HEK293T (cell line): Measurements from ENCODE around the gene RPL10.

Experiments
- CTCF ChIA-PET: fragments of 350-600 bp; formaldehyde crosslinking; extraction: SDS; loops from one replicate; lab custom pipeline; 2021; ENCODE audit warnings: antibody characterized with exemption, inconsistent platforms; lab: Yijun Ruan, JAX
- POLR2A ChIA-PET: fragments of 350-600 bp; formaldehyde crosslinking; extraction: SDS; loops from one replicate; lab custom pipeline; 2020; ENCODE audit warnings: antibody characterized with exemption, inconsistent platforms; lab: Yijun Ruan, JAX
- DNase-seq: peaks from one replicate; pipeline ENCODE4 v3.0.0; 2012; ENCODE audit warnings: mixed read lengths; ENCODE audit errors: extremely low spot score
- ARNT ChIP-seq: fragments of 450-650 bp; IDR thresholded peaks from 2 replicates; pipeline ENCODE4 v1.6.1; 2017; ENCODE audit warnings: mild to moderate bottlenecking
- BHLHE40 ChIP-seq: fragments of 450-650 bp; IDR thresholded peaks from 2 replicates; pipeline ENCODE4 v1.6.1; 2016; ENCODE audit warnings: mild to moderate bottlenecking, moderate library complexity, borderline replicate concordance
- CTBP1 ChIP-seq: fragments of 450-650 bp; IDR thresholded peaks from 2 replicates; pipeline ENCODE4 v1.6.1; 2016; ENCODE audit warnings: borderline replicate concordance
- ELF4 ChIP-seq: fragments of 450-650 bp; IDR thresholded peaks from 2 replicates; pipeline ENCODE4 v1.6.1; 2017; ENCODE audit warnings: antibody characterized with exemption
- FOXA1 ChIP-seq: fragments of 450-650 bp; IDR thresholded peaks from 2 replicates; pipeline ENCODE4 v1.6.1; 2016; ENCODE audit warnings: mild to moderate bottlenecking
- FOXK2 ChIP-seq: fragments of 450-650 bp; IDR thresholded peaks from 2 replicates; pipeline ENCODE4 v1.6.1; 2016; ENCODE audit warnings: mild to moderate bottlenecking
- FOXM1 ChIP-seq: fragments of 450-650 bp; IDR thresholded peaks from 2 replicates; pipeline ENCODE4 v1.6.1; 2017; ENCODE audit warnings: mild to moderate bottlenecking, borderline replicate concordance
- HDGF ChIP-seq: fragments of 450-650 bp; IDR thresholded peaks from 2 replicates; pipeline ENCODE4 v1.6.1; 2017; ENCODE audit warnings: antibody characterized with exemption, borderline replicate concordance
- L3MBTL2 ChIP-seq: fragments of 450-650 bp; conservative IDR thresholded peaks from 2 replicates; pipeline ENCODE4 v1.6.1; 2016; ENCODE audit warnings: mild to moderate bottlenecking
- LEF1 ChIP-seq: fragments of 450-650 bp; IDR thresholded peaks from 2 replicates; pipeline ENCODE4 v1.6.1; 2017; ENCODE audit warnings: mild to moderate bottlenecking, borderline replicate concordance
- NFRKB ChIP-seq: fragments of 450-650 bp; IDR thresholded peaks from 2 replicates; pipeline ENCODE4 v1.6.1; 2016; ENCODE audit warnings: mild to moderate bottlenecking, moderate library complexity
- PKNOX1 ChIP-seq: fragments of 450-650 bp; IDR thresholded peaks from 2 replicates; pipeline ENCODE4 v1.6.1; 2016
- SP1 ChIP-seq: fragments of 450-650 bp; IDR thresholded peaks from 2 replicates; pipeline ENCODE4 v1.6.1; 2017
- SUZ12 ChIP-seq: fragments of 450-650 bp; IDR thresholded peaks from 2 replicates; pipeline ENCODE4 v1.6.1; 2016; ENCODE audit warnings: mild to moderate bottlenecking
- TARDBP ChIP-seq: fragments of 450-650 bp; IDR thresholded peaks from 2 replicates; pipeline ENCODE4 v1.6.1; 2016
- ZNF384 ChIP-seq: fragments of 450-650 bp; IDR thresholded peaks from 2 replicates; pipeline ENCODE4 v1.6.1; 2016

The RPL10 gene

GRCh38 chrX:154355094-154355775, 42.9 kb upstream of the RPL10 start:
- ChIA-PET CTCF (no interaction called here), POLR2A (no interaction called here)
- TF ChIP-seq TARDBP (no peak), SP1 (no peak), ELF4 (no peak), LEF1 (no peak)
- DNase-seq: no peak

GRCh38 chrX:154355776-154356140, 42.4 kb upstream of the RPL10 start:
- no peak for DNase-seq
- TF ChIP-seq L3MBTL2 (no peak), FOXA1 (no peak), ZNF384 (no peak), HDGF (no peak), NFRKB (no peak)
- ChIA-PET CTCF (no interaction called here), POLR2A (no interaction called here)

- TF ChIP-seq CTBP1: no peak
- no peak for TF ChIP-seq BHLHE40
- TF ChIP-seq FOXA1: no peak
- TF ChIP-seq PKNOX1: no peak
- no peak for TF ChIP-seq NFRKB
- TF ChIP-seq ELF4: no peak
- no peak for TF ChIP-seq HDGF
- TF ChIP-seq ZNF384: no peak
- TF ChIP-seq LEF1: no peak
- TF ChIP-seq L3MBTL2: no peak
- TF ChIP-seq TARDBP: no peak
- no peak for TF ChIP-seq SP1
- no peak for TF ChIP-seq SUZ12
- CTCF ChIA-PET: no interaction called here
- DNase-seq: no peak
- POLR2A ChIA-PET: no interaction called here
Observed at GRCh38 chrX:154356596-154356995, 41.6 kb upstream of the RPL10 start.

- no peak for TF ChIP-seq NFRKB
- TF ChIP-seq TARDBP: no peak
- no peak for TF ChIP-seq FOXA1
- no peak for TF ChIP-seq FOXK2
- no peak for TF ChIP-seq L3MBTL2
- TF ChIP-seq ARNT: no peak
- no peak for TF ChIP-seq LEF1
- TF ChIP-seq FOXM1: no peak
- no peak for TF ChIP-seq ELF4
- TF ChIP-seq PKNOX1: no peak
- no peak for TF ChIP-seq BHLHE40
- TF ChIP-seq SUZ12: no peak
- ChIA-PET CTCF (no interaction called here), POLR2A (no interaction called here)
- no peak for DNase-seq
Observed at GRCh38 chrX:154357205-154357604, 41.0 kb upstream of the RPL10 start.

GRCh38 chrX:154358011-154358410, 40.2 kb upstream of the RPL10 start:
- no peak for TF ChIP-seq ELF4
- no peak for TF ChIP-seq SUZ12
- TF ChIP-seq BHLHE40: no peak
- TF ChIP-seq FOXK2: no peak
- TF ChIP-seq ARNT: no peak
- no peak for TF ChIP-seq L3MBTL2
- TF ChIP-seq CTBP1: no peak
- TF ChIP-seq PKNOX1: no peak
- TF ChIP-seq ZNF384: no peak
- TF ChIP-seq SP1: no peak
- no peak for TF ChIP-seq FOXM1
- TF ChIP-seq NFRKB: no peak
- no peak for TF ChIP-seq TARDBP
- POLR2A ChIA-PET: no interaction called here
- CTCF ChIA-PET: no interaction called here
- no peak for DNase-seq

GRCh38 chrX:154358829-154359228, 39.3 kb upstream of the RPL10 start:
- CTCF ChIA-PET: no interaction called here
- DNase-seq: no peak
- TF ChIP-seq PKNOX1 (no peak), ARNT (no peak), ZNF384 (no peak), FOXM1 (no peak), SP1 (no peak), HDGF (no peak), TARDBP (no peak), FOXK2 (no peak), SUZ12 (no peak), L3MBTL2 (no peak), LEF1 (no peak), CTBP1 (no peak), BHLHE40 (no peak)
- POLR2A ChIA-PET: no interaction called here
